ENCODE data around the gene ZNF384. TPM values are rescaled to one million over a fixed set of nuclear protein-coding genes. Genes with fewer than 3 reads are reported as not detected.

The ZNF384 gene
- total and polyA plus RNA-seq, 10 of the 15 experiments (the other 5 are each of a cell fraction or from before 2014, with no cell fraction given): 0.46 to 81.5 (median 30.5) TPM

DNA sequence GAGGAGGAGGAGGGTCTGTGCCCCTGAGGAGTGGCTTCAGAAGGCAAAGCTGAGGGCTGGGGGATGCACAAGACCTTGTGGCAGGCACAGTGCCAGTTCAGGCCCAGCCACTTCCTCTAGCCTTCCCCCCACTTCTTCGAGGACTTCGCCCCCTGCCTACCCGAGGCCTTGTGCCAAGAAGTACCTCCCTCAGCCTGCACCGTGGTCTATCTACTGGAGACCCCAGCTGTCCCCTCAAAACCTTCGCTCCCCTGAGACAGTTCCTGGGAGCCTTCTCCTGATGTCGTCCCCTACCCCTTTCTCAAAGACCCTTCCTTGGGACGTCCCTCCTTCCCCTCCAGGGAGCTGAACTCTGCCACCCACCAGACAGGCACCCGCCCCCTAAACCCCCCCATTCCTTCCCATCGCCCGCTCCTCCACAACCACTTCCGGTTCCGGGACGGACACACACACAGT, 604 bp downstream of the ZNF384 start (continued):
- TF ChIP-seq, protein P1, sequence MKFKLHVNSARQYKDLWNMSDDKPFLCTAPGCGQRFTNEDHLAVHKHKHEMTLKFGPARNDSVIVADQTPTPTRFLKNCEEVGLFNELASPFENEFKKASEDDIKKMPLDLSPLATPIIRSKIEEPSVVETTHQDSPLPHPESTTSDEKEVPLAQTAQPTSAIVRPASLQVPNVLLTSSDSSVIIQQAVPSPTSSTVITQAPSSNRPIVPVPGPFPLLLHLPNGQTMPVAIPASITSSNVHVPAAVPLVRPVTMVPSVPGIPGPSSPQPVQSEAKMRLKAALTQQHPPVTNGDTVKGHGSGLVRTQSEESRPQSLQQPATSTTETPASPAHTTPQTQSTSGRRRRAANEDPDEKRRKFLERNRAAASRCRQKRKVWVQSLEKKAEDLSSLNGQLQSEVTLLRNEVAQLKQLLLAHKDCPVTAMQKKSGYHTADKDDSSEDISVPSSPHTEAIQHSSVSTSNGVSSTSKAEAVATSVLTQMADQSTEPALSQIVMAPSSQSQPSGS (IDR thresholded peaks at IDR 0.05; ENCODE audit: low read length): no peak
- no peak for TF ChIP-seq POLR2AphosphoS2 (IDR thresholded peaks at IDR 0.05; ENCODE audit: low read depth, low read length)
- TF ChIP-seq, protein P2, sequence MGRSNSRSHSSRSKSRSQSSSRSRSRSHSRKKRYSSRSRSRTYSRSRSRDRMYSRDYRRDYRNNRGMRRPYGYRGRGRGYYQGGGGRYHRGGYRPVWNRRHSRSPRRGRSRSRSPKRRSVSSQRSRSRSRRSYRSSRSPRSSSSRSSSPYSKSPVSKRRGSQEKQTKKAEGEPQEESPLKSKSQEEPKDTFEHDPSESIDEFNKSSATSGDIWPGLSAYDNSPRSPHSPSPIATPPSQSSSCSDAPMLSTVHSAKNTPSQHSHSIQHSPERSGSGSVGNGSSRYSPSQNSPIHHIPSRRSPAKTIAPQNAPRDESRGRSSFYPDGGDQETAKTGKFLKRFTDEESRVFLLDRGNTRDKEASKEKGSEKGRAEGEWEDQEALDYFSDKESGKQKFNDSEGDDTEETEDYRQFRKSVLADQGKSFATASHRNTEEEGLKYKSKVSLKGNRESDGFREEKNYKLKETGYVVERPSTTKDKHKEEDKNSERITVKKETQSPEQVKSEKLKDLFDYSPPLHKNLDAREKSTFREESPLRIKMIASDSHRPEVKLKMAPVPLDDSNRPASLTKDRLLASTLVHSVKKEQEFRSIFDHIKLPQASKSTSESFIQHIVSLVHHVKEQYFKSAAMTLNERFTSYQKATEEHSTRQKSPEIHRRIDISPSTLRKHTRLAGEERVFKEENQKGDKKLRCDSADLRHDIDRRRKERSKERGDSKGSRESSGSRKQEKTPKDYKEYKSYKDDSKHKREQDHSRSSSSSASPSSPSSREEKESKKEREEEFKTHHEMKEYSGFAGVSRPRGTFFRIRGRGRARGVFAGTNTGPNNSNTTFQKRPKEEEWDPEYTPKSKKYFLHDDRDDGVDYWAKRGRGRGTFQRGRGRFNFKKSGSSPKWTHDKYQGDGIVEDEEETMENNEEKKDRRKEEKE (IDR thresholded peaks at IDR 0.05): no peak
- TF ChIP-seq, protein P3, sequence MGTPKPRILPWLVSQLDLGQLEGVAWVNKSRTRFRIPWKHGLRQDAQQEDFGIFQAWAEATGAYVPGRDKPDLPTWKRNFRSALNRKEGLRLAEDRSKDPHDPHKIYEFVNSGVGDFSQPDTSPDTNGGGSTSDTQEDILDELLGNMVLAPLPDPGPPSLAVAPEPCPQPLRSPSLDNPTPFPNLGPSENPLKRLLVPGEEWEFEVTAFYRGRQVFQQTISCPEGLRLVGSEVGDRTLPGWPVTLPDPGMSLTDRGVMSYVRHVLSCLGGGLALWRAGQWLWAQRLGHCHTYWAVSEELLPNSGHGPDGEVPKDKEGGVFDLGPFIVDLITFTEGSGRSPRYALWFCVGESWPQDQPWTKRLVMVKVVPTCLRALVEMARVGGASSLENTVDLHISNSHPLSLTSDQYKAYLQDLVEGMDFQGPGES (IDR thresholded peaks at IDR 0.05): no peak
- TF ChIP-seq MEF2B (IDR thresholded peaks at IDR 0.05; ENCODE audit: partially characterized antibody, poor library complexity, severe bottlenecking): peak; percentile 13
- TF ChIP-seq IKZF2 (IDR thresholded peaks at IDR 0.05): peak in 1 of 2 experiments; percentile 8; a peak in 2 of 4 replicates
- no peak for TF ChIP-seq SIN3A (IDR thresholded peaks at IDR 0.05; ENCODE audit: low read depth, low read length)
- TF ChIP-seq CREB1 (IDR thresholded peaks at IDR 0.05; ENCODE audit: low read depth): no peak; the same call in 1 of the 2 replicates
- TF ChIP-seq RCOR1 (conservative IDR thresholded peaks at IDR 0.05; ENCODE audit: low read depth, low read length): no peak
- TF ChIP-seq SIX5 (IDR thresholded peaks at IDR 0.05; ENCODE audit: low read depth, low read length, severe bottlenecking): no peak
- TF ChIP-seq EP300 (IDR thresholded peaks at IDR 0.05; ENCODE audit: borderline replicate concordance in 1 of 2, control insufficient read depth in 1 of 2, low read depth in 2 of 2, low read length in 2 of 2): no peak
- TF ChIP-seq, protein P4, sequence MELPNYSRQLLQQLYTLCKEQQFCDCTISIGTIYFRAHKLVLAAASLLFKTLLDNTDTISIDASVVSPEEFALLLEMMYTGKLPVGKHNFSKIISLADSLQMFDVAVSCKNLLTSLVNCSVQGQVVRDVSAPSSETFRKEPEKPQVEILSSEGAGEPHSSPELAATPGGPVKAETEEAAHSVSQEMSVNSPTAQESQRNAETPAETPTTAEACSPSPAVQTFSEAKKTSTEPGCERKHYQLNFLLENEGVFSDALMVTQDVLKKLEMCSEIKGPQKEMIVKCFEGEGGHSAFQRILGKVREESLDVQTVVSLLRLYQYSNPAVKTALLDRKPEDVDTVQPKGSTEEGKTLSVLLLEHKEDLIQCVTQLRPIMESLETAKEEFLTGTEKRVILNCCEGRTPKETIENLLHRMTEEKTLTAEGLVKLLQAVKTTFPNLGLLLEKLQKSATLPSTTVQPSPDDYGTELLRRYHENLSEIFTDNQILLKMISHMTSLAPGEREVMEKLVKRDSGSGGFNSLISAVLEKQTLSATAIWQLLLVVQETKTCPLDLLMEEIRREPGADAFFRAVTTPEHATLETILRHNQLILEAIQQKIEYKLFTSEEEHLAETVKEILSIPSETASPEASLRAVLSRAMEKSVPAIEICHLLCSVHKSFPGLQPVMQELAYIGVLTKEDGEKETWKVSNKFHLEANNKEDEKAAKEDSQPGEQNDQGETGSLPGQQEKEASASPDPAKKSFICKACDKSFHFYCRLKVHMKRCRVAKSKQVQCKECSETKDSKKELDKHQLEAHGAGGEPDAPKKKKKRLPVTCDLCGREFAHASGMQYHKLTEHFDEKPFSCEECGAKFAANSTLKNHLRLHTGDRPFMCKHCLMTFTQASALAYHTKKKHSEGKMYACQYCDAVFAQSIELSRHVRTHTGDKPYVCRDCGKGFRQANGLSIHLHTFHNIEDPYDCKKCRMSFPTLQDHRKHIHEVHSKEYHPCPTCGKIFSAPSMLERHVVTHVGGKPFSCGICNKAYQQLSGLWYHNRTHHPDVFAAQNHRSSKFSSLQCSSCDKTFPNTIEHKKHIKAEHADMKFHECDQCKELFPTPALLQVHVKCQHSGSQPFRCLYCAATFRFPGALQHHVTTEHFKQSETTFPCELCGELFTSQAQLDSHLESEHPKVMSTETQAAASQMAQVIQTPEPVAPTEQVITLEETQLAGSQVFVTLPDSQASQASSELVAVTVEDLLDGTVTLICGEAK (IDR thresholded peaks at IDR 0.05; ENCODE audit: borderline replicate concordance): no peak; the same call in 1 of the 2 replicates
- 0 out of 2 replicates have a peak, but pooled peaks have one; percentile 12 for TF ChIP-seq POLR2AphosphoS5 (IDR thresholded peaks at IDR 0.05; ENCODE audit: low read length)
- TF ChIP-seq, protein P5, sequence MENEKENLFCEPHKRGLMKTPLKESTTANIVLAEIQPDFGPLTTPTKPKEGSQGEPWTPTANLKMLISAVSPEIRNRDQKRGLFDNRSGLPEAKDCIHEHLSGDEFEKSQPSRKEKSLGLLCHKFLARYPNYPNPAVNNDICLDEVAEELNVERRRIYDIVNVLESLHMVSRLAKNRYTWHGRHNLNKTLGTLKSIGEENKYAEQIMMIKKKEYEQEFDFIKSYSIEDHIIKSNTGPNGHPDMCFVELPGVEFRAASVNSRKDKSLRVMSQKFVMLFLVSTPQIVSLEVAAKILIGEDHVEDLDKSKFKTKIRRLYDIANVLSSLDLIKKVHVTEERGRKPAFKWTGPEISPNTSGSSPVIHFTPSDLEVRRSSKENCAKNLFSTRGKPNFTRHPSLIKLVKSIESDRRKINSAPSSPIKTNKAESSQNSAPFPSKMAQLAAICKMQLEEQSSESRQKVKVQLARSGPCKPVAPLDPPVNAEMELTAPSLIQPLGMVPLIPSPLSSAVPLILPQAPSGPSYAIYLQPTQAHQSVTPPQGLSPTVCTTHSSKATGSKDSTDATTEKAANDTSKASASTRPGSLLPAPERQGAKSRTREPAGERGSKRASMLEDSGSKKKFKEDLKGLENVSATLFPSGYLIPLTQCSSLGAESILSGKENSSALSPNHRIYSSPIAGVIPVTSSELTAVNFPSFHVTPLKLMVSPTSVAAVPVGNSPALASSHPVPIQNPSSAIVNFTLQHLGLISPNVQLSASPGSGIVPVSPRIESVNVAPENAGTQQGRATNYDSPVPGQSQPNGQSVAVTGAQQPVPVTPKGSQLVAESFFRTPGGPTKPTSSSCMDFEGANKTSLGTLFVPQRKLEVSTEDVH (IDR thresholded peaks at IDR 0.05; ENCODE audit: low read depth, partially characterized antibody): no peak
- TF ChIP-seq, protein P6, sequence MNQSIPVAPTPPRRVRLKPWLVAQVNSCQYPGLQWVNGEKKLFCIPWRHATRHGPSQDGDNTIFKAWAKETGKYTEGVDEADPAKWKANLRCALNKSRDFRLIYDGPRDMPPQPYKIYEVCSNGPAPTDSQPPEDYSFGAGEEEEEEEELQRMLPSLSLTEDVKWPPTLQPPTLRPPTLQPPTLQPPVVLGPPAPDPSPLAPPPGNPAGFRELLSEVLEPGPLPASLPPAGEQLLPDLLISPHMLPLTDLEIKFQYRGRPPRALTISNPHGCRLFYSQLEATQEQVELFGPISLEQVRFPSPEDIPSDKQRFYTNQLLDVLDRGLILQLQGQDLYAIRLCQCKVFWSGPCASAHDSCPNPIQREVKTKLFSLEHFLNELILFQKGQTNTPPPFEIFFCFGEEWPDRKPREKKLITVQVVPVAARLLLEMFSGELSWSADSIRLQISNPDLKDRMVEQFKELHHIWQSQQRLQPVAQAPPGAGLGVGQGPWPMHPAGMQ (IDR thresholded peaks at IDR 0.05; ENCODE audit: borderline replicate concordance): no peak
